Measurements from ENCODE around the gene DYNC2H1. TPM values are rescaled to one million over a fixed set of nuclear protein-coding genes. Genes with fewer than 3 reads are reported as not detected.

DYNC2H1 gene
- total RNA-seq, 1 experiment from 2014 or later = 28.9 TPM

- peak; percentile 54 for DNase-seq
- no peak overlapping the region for H3K27ac ChIP-seq (ENCODE audit: low read length)
- H2AFZ ChIP-seq (ENCODE audit: low read length) = no peak overlapping the region
- CTCF ChIA-PET = no interaction called here
- intact Hi-C loops (cut with micrococcal nuclease) = no loop called here
- no peaks in the 10 kb centered on the region for H4K20me1 ChIP-seq (ENCODE audit: low read length)
- peaks cover 24% of the 10 kb centered on the region for H3K4me1 ChIP-seq (ENCODE audit: insufficient read depth, low read length)
- H3K4me2 ChIP-seq (ENCODE audit: low read length) = 0 out of 2 replicates have a peak overlapping the region, but pooled peaks have one; percentile 26
- H3K4me3 ChIP-seq (ENCODE audit: low read length) = no peak overlapping the region
- H3K9ac ChIP-seq (ENCODE audit: low read length) = no peak overlapping the region
- no peaks in the 10 kb centered on the region for H3K79me2 ChIP-seq (ENCODE audit: low read length)
- no peaks in the 10 kb centered on the region; the same call in 1 of the 2 replicates for H3K36me3 ChIP-seq (ENCODE audit: low read depth, low read length)
- POLR2A ChIA-PET (ENCODE audit: unreplicated experiment) = no interaction called here
- no TSS peak for BruUV-seq (replicated peaks)
- ATAC-seq = no peak
- no peaks in the 10 kb centered on the region for H3K9me3 ChIP-seq (ENCODE audit: low read length)
- TF ChIP-seq EZH2phosphoT487 (IDR thresholded peaks at IDR 0.05; ENCODE audit: borderline replicate concordance, low read length) = no peak
- TF ChIP-seq EZH2 (IDR thresholded peaks at IDR 0.05; ENCODE audit: low read length, unreplicated experiment) = no peak
- no peak for TF ChIP-seq CTCF (conservative IDR thresholded peaks at IDR 0.05; ENCODE audit: low read depth, low read length)
- H3K9me2 ChIP-seq (replicated peaks; ENCODE audit: low read length) = no peaks in the 10 kb centered on the region
- no peaks in the 10 kb centered on the region for H3F3A ChIP-seq (ENCODE audit: low read length, unreplicated experiment)
- no peaks in the 10 kb centered on the region for H3K27me3 ChIP-seq (ENCODE audit: low read length)
Observed at GRCh38 chr11:103281301-103281700, 172.1 kb downstream of the DYNC2H1 start.

GRCh38 chr11:103284260-103284659, 175.0 kb downstream of the DYNC2H1 start:
- DNase-seq (no peak), ATAC-seq (no peak)
- TF ChIP-seq CTCF (conservative IDR thresholded peaks at IDR 0.05; ENCODE audit: low read depth, low read length) (no peak), EZH2 (IDR thresholded peaks at IDR 0.05; ENCODE audit: low read length, unreplicated experiment) (no peak), EZH2phosphoT487 (IDR thresholded peaks at IDR 0.05; ENCODE audit: borderline replicate concordance, low read length) (no peak)
- H3K4me3 ChIP-seq (ENCODE audit: low read length) = no peak overlapping the region
- no peaks in the 10 kb centered on the region; the same call in 1 of the 2 replicates for H3K36me3 ChIP-seq (ENCODE audit: low read depth, low read length)
- no peaks in the 10 kb centered on the region for H3K27me3 ChIP-seq (ENCODE audit: low read length)
- ChIA-PET CTCF (no interaction called here), POLR2A (ENCODE audit: unreplicated experiment) (no interaction called here)
- H3K9me2 ChIP-seq (replicated peaks; ENCODE audit: low read length) = no peaks in the 10 kb centered on the region
- no peaks in the 10 kb centered on the region for H4K20me1 ChIP-seq (ENCODE audit: low read length)
- no peak overlapping the region for H3K9ac ChIP-seq (ENCODE audit: low read length)
- H3K27ac ChIP-seq (ENCODE audit: low read length) = no peak overlapping the region
- H3K4me2 ChIP-seq (ENCODE audit: low read length) = no peak overlapping the region
- H3K79me2 ChIP-seq (ENCODE audit: low read length) = no peaks in the 10 kb centered on the region
- intact Hi-C loops (cut with micrococcal nuclease) = no loop called here
- H3F3A ChIP-seq (ENCODE audit: low read length, unreplicated experiment) = no peaks in the 10 kb centered on the region
- peaks cover 24% of the 10 kb centered on the region for H3K4me1 ChIP-seq (ENCODE audit: insufficient read depth, low read length)
- no TSS peak for BruUV-seq (replicated peaks)
- H3K9me3 ChIP-seq (ENCODE audit: low read length) = no peaks in the 10 kb centered on the region
- H2AFZ ChIP-seq (ENCODE audit: low read length) = no peak overlapping the region

GRCh38 chr11:103294516-103294915, 185.3 kb downstream of the DYNC2H1 start:
- no peak overlapping the region for H3K9ac ChIP-seq (ENCODE audit: low read length)
- DNase-seq (peak; percentile 70), ATAC-seq (no peak)
- POLR2A ChIA-PET (ENCODE audit: unreplicated experiment) = no interaction called here
- H3K9me2 ChIP-seq (replicated peaks; ENCODE audit: low read length) = no peaks in the 10 kb centered on the region
- TF ChIP-seq CTCF (conservative IDR thresholded peaks at IDR 0.05; ENCODE audit: low read depth, low read length) = no peak
- no peak for TF ChIP-seq EZH2phosphoT487 (IDR thresholded peaks at IDR 0.05; ENCODE audit: borderline replicate concordance, low read length)
- no peak for TF ChIP-seq EZH2 (IDR thresholded peaks at IDR 0.05; ENCODE audit: low read length, unreplicated experiment)
- peaks cover 10% of the 10 kb centered on the region for H3K4me1 ChIP-seq (ENCODE audit: insufficient read depth, low read length)
- peaks cover 50% of the 10 kb centered on the region for H3K36me3 ChIP-seq (ENCODE audit: low read depth, low read length)
- no TSS peak for BruUV-seq (replicated peaks)
- H3K9me3 ChIP-seq (ENCODE audit: low read length) = peaks cover 42% of the 10 kb centered on the region
- no peak overlapping the region for H3K4me2 ChIP-seq (ENCODE audit: low read length)
- no peaks in the 10 kb centered on the region for H3F3A ChIP-seq (ENCODE audit: low read length, unreplicated experiment)
- H3K79me2 ChIP-seq (ENCODE audit: low read length) = no peaks in the 10 kb centered on the region
- no peak overlapping the region for H3K27ac ChIP-seq (ENCODE audit: low read length)
- no peak overlapping the region for H3K4me3 ChIP-seq (ENCODE audit: low read length)
- H2AFZ ChIP-seq (ENCODE audit: low read length) = no peak overlapping the region
- no peaks in the 10 kb centered on the region for H4K20me1 ChIP-seq (ENCODE audit: low read length)
- CTCF ChIA-PET = no interaction called here
- H3K27me3 ChIP-seq (ENCODE audit: low read length) = no peaks in the 10 kb centered on the region
- intact Hi-C loops (cut with micrococcal nuclease) = no loop called here

Data from PC-3 (cell line).